ENCODE measurements around the gene ACTN4. TPM values are rescaled to one million over a fixed set of nuclear protein-coding genes. Genes with fewer than 3 reads are reported as not detected.

ACTN4 gene
- total and polyA plus RNA-seq, 4 experiments from 2014 or later, result 4.0 to 155 (median 87.9) TPM

GRCh38 chr19:38707512-38708114 is 60.2 kb downstream of the ACTN4 start:
- Histone ChIP-seq H3K27me3 (ENCODE audit: insufficient read depth, low read length) (no peaks in the 10 kb centered on the region), H3K27ac (ENCODE audit: low read depth, low read length) (no peak overlapping the region), H3K4me1 (ENCODE audit: insufficient read depth, low read length) (no peaks in the 10 kb centered on the region), H3K36me3 (ENCODE audit: insufficient read depth, low read length) (peaks cover 86% of the 10 kb centered on the region), H3K4me3 (ENCODE audit: low read length in 2 of 2) (no peak overlapping the region), H3K9me3 (ENCODE audit: control insufficient read depth in 1 of 2, low read length in 2 of 2) (no peaks in the 10 kb centered on the region)
- H3K4me3 Mint-ChIP-seq, result no peak overlapping the region
- H3K27me3 Mint-ChIP-seq, result no peaks in the 10 kb centered on the region
- ChIA-PET POLR2A (ENCODE audit: partially characterized antibody) (no interaction called here), CTCF (ENCODE audit: partially characterized antibody) (no interaction called here)
- intact Hi-C loops (cut with micrococcal nuclease), result no loop called here
- H3K4me1 Mint-ChIP-seq, result peaks cover 0 to 2% (median 0%) of the 10 kb centered on the region in 4 donors
- DNase-seq, result no peak
- H3K9me3 Mint-ChIP-seq, result no peaks in the 10 kb centered on the region
- no peak overlapping the region for H3K27ac Mint-ChIP-seq
- H3K36me3 Mint-ChIP-seq, result peaks cover 40 to 62% of the 10 kb centered on the region in 2 donors

- POLR2A ChIA-PET (ENCODE audit: partially characterized antibody), result no interaction called here
- Mint-ChIP-seq H3K4me1 (peaks cover 0 to 2% (median 0%) of the 10 kb centered on the region in 4 donors), H3K9me3 (no peaks in the 10 kb centered on the region), H3K36me3 (peaks cover 40 to 58% of the 10 kb centered on the region in 2 donors), H3K4me3 (no peak overlapping the region), H3K27ac (peak overlapping the region in 2 of 7 donors; percentile 35 to 69), H3K27me3 (no peaks in the 10 kb centered on the region)
- no peak for DNase-seq
- CTCF ChIA-PET (ENCODE audit: partially characterized antibody), result no interaction called here
- H3K27me3 ChIP-seq (ENCODE audit: insufficient read depth, low read length), result no peaks in the 10 kb centered on the region
- H3K36me3 ChIP-seq (ENCODE audit: insufficient read depth, low read length), result peaks cover 83% of the 10 kb centered on the region
- no peaks in the 10 kb centered on the region for H3K9me3 ChIP-seq (ENCODE audit: control insufficient read depth in 1 of 2, low read length in 2 of 2)
- no peak overlapping the region for H3K4me3 ChIP-seq (ENCODE audit: low read length in 2 of 2)
- no peak overlapping the region for H3K27ac ChIP-seq (ENCODE audit: low read depth, low read length)
- H3K4me1 ChIP-seq (ENCODE audit: insufficient read depth, low read length), result no peaks in the 10 kb centered on the region
- intact Hi-C loops (cut with micrococcal nuclease), result no loop called here
These were observed 61.1 kb downstream of the ACTN4 start for GRCh38 chr19:38708413-38709024.

- intact Hi-C loops (cut with micrococcal nuclease), result no loop called here
- Histone ChIP-seq H3K9me3 (ENCODE audit: control insufficient read depth in 1 of 2, low read length in 2 of 2) (no peaks in the 10 kb centered on the region), H3K4me3 (ENCODE audit: low read length in 2 of 2) (no peak overlapping the region), H3K27me3 (ENCODE audit: insufficient read depth, low read length) (no peaks in the 10 kb centered on the region), H3K36me3 (ENCODE audit: insufficient read depth, low read length) (peaks cover 88% of the 10 kb centered on the region), H3K27ac (ENCODE audit: low read depth, low read length) (no peak overlapping the region), H3K4me1 (ENCODE audit: insufficient read depth, low read length) (no peaks in the 10 kb centered on the region)
- DNase-seq, result no peak
- H3K9me3 Mint-ChIP-seq, result no peaks in the 10 kb centered on the region
- ChIA-PET CTCF (ENCODE audit: partially characterized antibody) (no interaction called here), POLR2A (ENCODE audit: partially characterized antibody) (no interaction called here)
- H3K4me1 Mint-ChIP-seq, result peaks cover 0 to 3% (median 0%) of the 10 kb centered on the region in 4 donors
- no peak overlapping the region for H3K4me3 Mint-ChIP-seq
- H3K27ac Mint-ChIP-seq, result peak overlapping the region in 2 of 7 donors; percentile 17 to 81
- peaks cover 40 to 58% of the 10 kb centered on the region in 2 donors for H3K36me3 Mint-ChIP-seq
- no peaks in the 10 kb centered on the region for H3K27me3 Mint-ChIP-seq
These were observed 61.7 kb downstream of the ACTN4 start for GRCh38 chr19:38709119-38709518.

- no peak overlapping the region for H3K4me3 Mint-ChIP-seq
These were observed 62.4 kb downstream of the ACTN4 start for GRCh38 chr19:38709671-38710415.

GRCh38 chr19:38710416-38710702 is 62.9 kb downstream of the ACTN4 start:
- Mint-ChIP-seq H3K27me3 (no peaks in the 10 kb centered on the region), H3K9me3 (no peaks in the 10 kb centered on the region), H3K4me1 (peaks cover 0 to 2% (median 0%) of the 10 kb centered on the region in 4 donors), H3K27ac (peak overlapping the region in 4 of 7 donors; percentile 31 to 70 (median 47)), H3K36me3 (peaks cover 39 to 64% of the 10 kb centered on the region in 2 donors), H3K4me3 (no peak overlapping the region)
- H3K4me1 ChIP-seq (ENCODE audit: insufficient read depth, low read length), result no peaks in the 10 kb centered on the region
- H3K36me3 ChIP-seq (ENCODE audit: insufficient read depth, low read length), result peaks cover 86% of the 10 kb centered on the region
- POLR2A ChIA-PET (ENCODE audit: partially characterized antibody), result interaction anchor here (1.5 kb wide), 1 partner anchor 15 kb away, joined by 3 read pairs; no protein-coding TSS in a partner anchor
- H3K9me3 ChIP-seq (ENCODE audit: control insufficient read depth in 1 of 2, low read length in 2 of 2), result no peaks in the 10 kb centered on the region
- no peak overlapping the region for H3K27ac ChIP-seq (ENCODE audit: low read depth, low read length)
- CTCF ChIA-PET (ENCODE audit: partially characterized antibody), result no interaction called here
- intact Hi-C loops (cut with micrococcal nuclease), result no loop called here
- no peak for DNase-seq
- H3K27me3 ChIP-seq (ENCODE audit: insufficient read depth, low read length), result no peaks in the 10 kb centered on the region
- H3K4me3 ChIP-seq (ENCODE audit: low read length in 2 of 2), result no peak overlapping the region

More at GRCh38 chr19:38709671-38710415, 62.4 kb downstream of the ACTN4 start:
- H3K27ac Mint-ChIP-seq, result peak overlapping the region in 2 of 7 donors; percentile 41 to 70
- CTCF ChIA-PET (ENCODE audit: partially characterized antibody), result no interaction called here
- no peaks in the 10 kb centered on the region for H3K9me3 Mint-ChIP-seq
- peaks cover 89% of the 10 kb centered on the region for H3K36me3 ChIP-seq (ENCODE audit: insufficient read depth, low read length)
- H3K4me1 Mint-ChIP-seq, result peaks cover 0 to 2% (median 0%) of the 10 kb centered on the region in 4 donors
- H3K27me3 ChIP-seq (ENCODE audit: insufficient read depth, low read length), result no peaks in the 10 kb centered on the region
- no peak overlapping the region for H3K4me3 ChIP-seq (ENCODE audit: low read length in 2 of 2)
- H3K27ac ChIP-seq (ENCODE audit: low read depth, low read length), result no peak overlapping the region
- H3K27me3 Mint-ChIP-seq, result no peaks in the 10 kb centered on the region
- H3K4me1 ChIP-seq (ENCODE audit: insufficient read depth, low read length), result no peaks in the 10 kb centered on the region
- no peaks in the 10 kb centered on the region for H3K9me3 ChIP-seq (ENCODE audit: control insufficient read depth in 1 of 2, low read length in 2 of 2)
- no peak for DNase-seq
- POLR2A ChIA-PET (ENCODE audit: partially characterized antibody), result interaction anchor here (1.5 kb wide), 1 partner anchor 15 kb away, joined by 3 read pairs; no protein-coding TSS in a partner anchor
- H3K36me3 Mint-ChIP-seq, result peaks cover 39 to 61% of the 10 kb centered on the region in 2 donors
- intact Hi-C loops (cut with micrococcal nuclease), result no loop called here

- POLR2A ChIA-PET (ENCODE audit: partially characterized antibody), result interaction anchor here (1.5 kb wide), 1 partner anchor 14 kb away, joined by 3 read pairs; no protein-coding TSS in a partner anchor
- Mint-ChIP-seq H3K27ac (peak overlapping the region in 2 of 7 donors; percentile 47 to 50), H3K9me3 (no peaks in the 10 kb centered on the region), H3K4me1 (peaks cover 0 to 2% (median 0%) of the 10 kb centered on the region in 4 donors), H3K36me3 (peaks cover 35 to 59% of the 10 kb centered on the region in 2 donors), H3K4me3 (no peak overlapping the region), H3K27me3 (no peaks in the 10 kb centered on the region)
- CTCF ChIA-PET (ENCODE audit: partially characterized antibody), result no interaction called here
- H3K27ac ChIP-seq (ENCODE audit: low read depth, low read length), result no peak overlapping the region
- peaks cover 78% of the 10 kb centered on the region for H3K36me3 ChIP-seq (ENCODE audit: insufficient read depth, low read length)
- no peaks in the 10 kb centered on the region for H3K27me3 ChIP-seq (ENCODE audit: insufficient read depth, low read length)
- intact Hi-C loops (cut with micrococcal nuclease), result no loop called here
- no peak for DNase-seq
- H3K9me3 ChIP-seq (ENCODE audit: control insufficient read depth in 1 of 2, low read length in 2 of 2), result no peaks in the 10 kb centered on the region
- no peaks in the 10 kb centered on the region for H3K4me1 ChIP-seq (ENCODE audit: insufficient read depth, low read length)
- H3K4me3 ChIP-seq (ENCODE audit: low read length in 2 of 2), result no peak overlapping the region
These were observed 63.7 kb downstream of the ACTN4 start for GRCh38 chr19:38710928-38711725.

Data from CD4-positive, alpha-beta memory T cell (primary cell).